ENCODE measurements around the gene NEU2. TPM values are rescaled to one million over a fixed set of nuclear protein-coding genes. Genes with fewer than 3 reads are reported as not detected.

The NEU2 gene
- total and polyA plus RNA-seq, 2 of the 13 experiments (the other 11 are each of a cell fraction or from before 2014, with no cell fraction given): not detected

GRCh38 chr2:233053928-233054784 is 21.7 kb downstream of the NEU2 start (continued):
- no peak for TF ChIP-seq PRDM10 (CRISPR knock-in tag; IDR thresholded peaks at IDR 0.05; ENCODE audit: low read depth)
- TF ChIP-seq RORA (CRISPR knock-in tag; IDR thresholded peaks at IDR 0.05): no peak
- no peak for TF ChIP-seq MED13 (CRISPR knock-in tag; IDR thresholded peaks at IDR 0.05)
- TF ChIP-seq REPIN1 (CRISPR knock-in tag; IDR thresholded peaks at IDR 0.05; ENCODE audit: borderline replicate concordance, low read depth): no peak
- peak; percentile 92 for TF ChIP-seq STAG1 (CRISPR knock-in tag; IDR thresholded peaks at IDR 0.05)
- TF ChIP-seq ZNF17 (CRISPR knock-in tag; IDR thresholded peaks at IDR 0.05): no peak
- no peak for TF ChIP-seq FOXP1 (IDR thresholded peaks at IDR 0.05)
- no peak for TF ChIP-seq FOXP1 (CRISPR knock-in tag; IDR thresholded peaks at IDR 0.05)
- TF ChIP-seq SRF (IDR thresholded peaks at IDR 0.05; ENCODE audit: low read depth, low read length): no peak
- no peak for TF ChIP-seq PRPF4 (IDR thresholded peaks at IDR 0.05; ENCODE audit: low read depth, low read length, poor library complexity, severe bottlenecking)
- peak; percentile 36; the same call in 1 of the 2 replicates for TF ChIP-seq HOXA3 (CRISPR knock-in tag; IDR thresholded peaks at IDR 0.05)
- TF ChIP-seq CC2D1A (CRISPR knock-in tag; IDR thresholded peaks at IDR 0.05): no peak
- TF ChIP-seq ZNF3 (CRISPR knock-in tag; IDR thresholded peaks at IDR 0.05): no peak
- TF ChIP-seq BORCS8-MEF2B (CRISPR knock-in tag; IDR thresholded peaks at IDR 0.05): 0 out of 2 replicates have a peak, but pooled peaks have one; percentile 45
- TF ChIP-seq POLR2A (IDR thresholded peaks at IDR 0.05; ENCODE audit: insufficient read depth in 1 of 2, low read depth in 2 of 2, low read length in 2 of 2): no peak
- no peak for TF ChIP-seq ATF2 (CRISPR knock-in tag; IDR thresholded peaks at IDR 0.05)
- no peak for TF ChIP-seq REL (CRISPR knock-in tag; conservative IDR thresholded peaks at IDR 0.05)
- no peak for TF ChIP-seq CBX5 (CRISPR knock-in tag; IDR thresholded peaks at IDR 0.05; ENCODE audit: borderline replicate concordance)
- no peak for TF ChIP-seq NR2F6 (IDR thresholded peaks at IDR 0.05)
- no peak; the same call in 1 of the 2 replicates for TF ChIP-seq NR2F6 (CRISPR knock-in tag; IDR thresholded peaks at IDR 0.05)
- no peak for TF ChIP-seq KLF6 (CRISPR knock-in tag; IDR thresholded peaks at IDR 0.05)
- TF ChIP-seq TSC22D2 (CRISPR knock-in tag; IDR thresholded peaks at IDR 0.05; ENCODE audit: borderline replicate concordance): 0 out of 2 replicates have a peak, but pooled peaks have one; percentile 47
- no peak for TF ChIP-seq ZNF749 (CRISPR knock-in tag; IDR thresholded peaks at IDR 0.05; ENCODE audit: borderline replicate concordance)
- no peak for TF ChIP-seq NFE2L2 (IDR thresholded peaks at IDR 0.05; ENCODE audit: low read length)
- TF ChIP-seq ZNF792 (CRISPR knock-in tag; IDR thresholded peaks at IDR 0.05): no peak
- no peak for TF ChIP-seq ZMYM3 (CRISPR knock-in tag; IDR thresholded peaks at IDR 0.05)
- no peak for TF ChIP-seq TFAP4 (IDR thresholded peaks at IDR 0.05; ENCODE audit: borderline replicate concordance, low read depth)

Data from HepG2 (cell line).